Activated T-cell treated with anti-CD3 and anti-CD28 coated beads, Interleukin-2, amount 50 U/mL, for 1 hour (primary cell): ENCODE data around the gene SSUH2.

Experiments used
- DNase-seq: peaks from one replicate; pipeline ENCODE4 v3.0.0-alpha.2; 2020

SSUH2 gene

GRCh38 chr3:8578282-8578681 lies 66.3 kb downstream of the SSUH2 start:
- no peak for DNase-seq

GRCh38 chr3:8576841-8577571 lies 67.6 kb downstream of the SSUH2 start:
- no peak for DNase-seq

- no peak for DNase-seq
Observed at GRCh38 chr3:8576436-8576835, 68.2 kb downstream of the SSUH2 start.

GRCh38 chr3:8575364-8576104 lies 69.1 kb downstream of the SSUH2 start:
- DNase-seq: no peak

- no peak for DNase-seq
Observed at GRCh38 chr3:8574670-8575322, 69.8 kb downstream of the SSUH2 start.

- no peak for DNase-seq
Observed at GRCh38 chr3:8574040-8574669, 70.4 kb downstream of the SSUH2 start.

GRCh38 chr3:8573342-8573926 lies 71.2 kb downstream of the SSUH2 start:
- DNase-seq: no peak

GRCh38 chr3:8571256-8571655 lies 73.3 kb downstream of the SSUH2 start:
- DNase-seq: no peak
